H1 (cell line): ENCODE data around the gene PLSCR1. TPM values are rescaled to one million over a fixed set of nuclear protein-coding genes. Genes with fewer than 3 reads are reported as not detected.

ENCODE experiments used
- CREB1 ChIP-seq: IDR thresholded peaks from 2 replicates; pipeline ENCODE4 v1.6.1; 2012; ENCODE audit warnings: inconsistent platforms
- MAX ChIP-seq: IDR thresholded peaks from 2 replicates; pipeline ENCODE4 v1.6.1; 2012; ENCODE audit warnings: inconsistent platforms
- RAD21 ChIP-seq, 2 experiments: IDR thresholded peaks in 1 of 2; conservative IDR thresholded peaks in 1 of 2; 2 replicates each; pipeline ENCODE4 v1.6.1; 2011; ENCODE audit warnings: low read depth in 2 of 2, low read length in 2 of 2, improper control_type of control experiment in 1 of 2, inconsistent platforms in 1 of 2, mild to moderate bottlenecking in 1 of 2, moderate library complexity in 1 of 2
- SIRT6 ChIP-seq: IDR thresholded peaks from one replicate; pipeline ENCODE4 v1.7.1; 2012; ENCODE audit warnings: low read length, inconsistent platforms
- TAF1 ChIP-seq: IDR thresholded peaks from 2 replicates; pipeline ENCODE4 v1.6.1; 2011; ENCODE audit warnings: mild to moderate bottlenecking, low read depth, low read length
- polyA plus RNA-seq, 7 experiments: library from polyadenylated mRNA; depleted of rRNA in 3 of 7; stranded (reverse) in 5 of 7; unstranded in 2 of 7; fragments of >200 nt in 5 of 7; fragments of 200-250 nt in 2 of 7; gene quantifications; 1 replicate in 5 of 7; 2 replicates in 1 of 7; 4 replicates in 1 of 7; pipeline versions ENCODE4 v1.2.1 to v1.2.3, GENCODE V29; 2011 to 2013; ENCODE audit warnings: missing spikeins in 2 of 7, mixed read lengths in 2 of 7
- total RNA-seq: library from RNA; stranded (reverse); fragmentation: NEBNext Ultra II Directional; extraction: Animal tissue kit (Norgen Biotek cat#: 25700); gene quantifications from 2 replicates; pipeline ENCODE4 v1.2.1, GENCODE V29; 2021

The PLSCR1 gene
- total and polyA plus RNA-seq, 2 of the 8 experiments (the other 6 are each of a cell fraction or from before 2014, with no cell fraction given): 32.2 to 48.5 TPM

- TF ChIP-seq MAX: no peak
- TF ChIP-seq TAF1: no peak
- no peak for TF ChIP-seq RAD21 (IDR thresholded peaks at IDR 0.05 in 1 of 2, conservative IDR thresholded peaks at IDR 0.05 in 1 of 2; ENCODE audit: low read depth in 2 of 2, low read length in 2 of 2)
- TF ChIP-seq CREB1: no peak
- no peak for TF ChIP-seq SIRT6
These were observed 6.5 kb upstream of the PLSCR1 start (continued) for GRCh38 chr3:146550743-146551510.
